ENCODE data around the gene ABITRAM.
A peak's percentile ranks its signal among the peaks of the same experiment; 100 is the strongest.

The ABITRAM gene

DNA sequence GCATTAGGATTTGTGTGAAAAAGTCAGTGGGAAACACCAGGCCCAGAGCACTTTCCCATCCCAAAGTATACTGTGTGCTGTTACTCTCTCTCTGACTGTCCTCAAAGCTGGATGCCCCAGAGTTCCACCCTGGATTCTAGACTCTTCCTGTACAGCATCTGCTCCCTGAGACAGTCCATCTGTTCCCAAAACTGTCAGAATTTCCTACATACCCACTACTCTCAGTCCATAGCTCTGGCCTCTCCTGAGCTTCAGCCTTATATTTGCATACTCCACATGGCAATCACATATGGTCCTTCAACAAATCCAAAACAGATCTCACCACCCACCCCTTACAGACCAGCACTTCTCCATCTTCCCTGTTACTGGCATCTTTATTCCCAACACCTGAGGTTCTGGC is 9.7 kb upstream of the ABITRAM start:
- TF ChIP-seq ZNF600 (tag by site-specific recombination; IDR thresholded peaks at IDR 0.05) = no peak
- no peak for TF ChIP-seq GFI1B (tag by site-specific recombination; IDR thresholded peaks at IDR 0.05)
- no peak for TF ChIP-seq ZNF596 (tag by site-specific recombination; IDR thresholded peaks at IDR 0.05)
- no peak for TF ChIP-seq KLF9 (tag by site-specific recombination; IDR thresholded peaks at IDR 0.05; ENCODE audit: low read depth)
- no peak for TF ChIP-seq ELK4 (IDR thresholded peaks at IDR 0.05; ENCODE audit: borderline replicate concordance, low read depth, low read length)
- ChIA-PET CTCF (interaction anchor here (0.6 kb wide), 1 partner anchor 33 kb away, joined by 3 read pairs; no protein-coding TSS in a partner anchor), POLR2A (no interaction called here)
- H3K4me1 ChIP-seq (ENCODE audit: control insufficient read depth, insufficient read depth, low read length) = no peaks in the 10 kb centered on the region
- H3K27ac ChIP-seq (ENCODE audit: extremely low read depth, low read depth, low read length) = no peak overlapping the region
- no peak overlapping the region for H3K4me3 ChIP-seq (ENCODE audit: low read depth, low read length)
- H3K36me3 ChIP-seq (ENCODE audit: control insufficient read depth in 2 of 2, insufficient read depth in 1 of 2, low read length in 2 of 2) = peaks cover 27 to 96% of the 10 kb centered on the region in 2 experiments
- no peaks in the 10 kb centered on the region for H3K9me3 ChIP-seq (ENCODE audit: control insufficient read depth, insufficient read depth, low read depth, low read length)

- H3K9me3 ChIP-seq (ENCODE audit: control insufficient read depth, insufficient read depth, low read depth, low read length) = no peaks in the 10 kb centered on the region
- no peak overlapping the region for H3K4me3 ChIP-seq (ENCODE audit: low read depth, low read length)
- POLR2A ChIA-PET = interaction anchor here (1.0 kb wide), 1 partner anchor 13 kb away, joined by 3 read pairs; no protein-coding TSS in a partner anchor
- TF ChIP-seq ZNF292 (tag by site-specific recombination; IDR thresholded peaks at IDR 0.05; ENCODE audit: borderline replicate concordance, low read depth) (no peak), ZFP3 (tag by site-specific recombination; IDR thresholded peaks at IDR 0.05; ENCODE audit: low read depth) (no peak), ZBTB17 (tag by site-specific recombination; IDR thresholded peaks at IDR 0.05) (no peak), ZNF175 (tag by site-specific recombination; IDR thresholded peaks at IDR 0.05) (no peak)
- TF ChIP-seq, protein P1, sequence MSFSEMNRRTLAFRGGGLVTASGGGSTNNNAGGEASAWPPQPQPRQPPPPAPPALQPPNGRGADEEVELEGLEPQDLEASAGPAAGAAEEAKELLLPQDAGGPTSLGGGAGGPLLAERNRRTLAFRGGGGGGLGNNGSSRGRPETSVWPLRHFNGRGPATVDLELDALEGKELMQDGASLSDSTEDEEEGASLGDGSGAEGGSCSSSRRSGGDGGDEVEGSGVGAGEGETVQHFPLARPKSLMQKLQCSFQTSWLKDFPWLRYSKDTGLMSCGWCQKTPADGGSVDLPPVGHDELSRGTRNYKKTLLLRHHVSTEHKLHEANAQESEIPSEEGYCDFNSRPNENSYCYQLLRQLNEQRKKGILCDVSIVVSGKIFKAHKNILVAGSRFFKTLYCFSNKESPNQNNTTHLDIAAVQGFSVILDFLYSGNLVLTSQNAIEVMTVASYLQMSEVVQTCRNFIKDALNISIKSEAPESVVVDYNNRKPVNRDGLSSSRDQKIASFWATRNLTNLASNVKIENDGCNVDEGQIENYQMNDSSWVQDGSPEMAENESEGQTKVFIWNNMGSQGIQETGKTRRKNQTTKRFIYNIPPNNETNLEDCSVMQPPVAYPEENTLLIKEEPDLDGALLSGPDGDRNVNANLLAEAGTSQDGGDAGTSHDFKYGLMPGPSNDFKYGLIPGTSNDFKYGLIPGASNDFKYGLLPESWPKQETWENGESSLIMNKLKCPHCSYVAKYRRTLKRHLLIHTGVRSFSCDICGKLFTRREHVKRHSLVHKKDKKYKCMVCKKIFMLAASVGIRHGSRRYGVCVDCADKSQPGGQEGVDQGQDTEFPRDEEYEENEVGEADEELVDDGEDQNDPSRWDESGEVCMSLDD (tag by site-specific recombination; IDR thresholded peaks at IDR 0.05) = no peak
- H3K36me3 ChIP-seq (ENCODE audit: control insufficient read depth in 2 of 2, insufficient read depth in 1 of 2, low read length in 2 of 2) = peaks cover 22 to 70% of the 10 kb centered on the region in 2 experiments
- CTCF ChIA-PET = interaction anchor here (0.6 to 1.0 kb wide), 3 partner anchors 26 to 571 kb away, joined by 3 to 5 read pairs (median 3); no protein-coding TSS in a partner anchor
- H3K4me1 ChIP-seq (ENCODE audit: control insufficient read depth, insufficient read depth, low read length) = no peaks in the 10 kb centered on the region
- no peak overlapping the region for H3K27ac ChIP-seq (ENCODE audit: extremely low read depth, low read depth, low read length)
Measured at GRCh38 chr9:108928386-108928785, 5.8 kb upstream of the ABITRAM start.

DNA sequence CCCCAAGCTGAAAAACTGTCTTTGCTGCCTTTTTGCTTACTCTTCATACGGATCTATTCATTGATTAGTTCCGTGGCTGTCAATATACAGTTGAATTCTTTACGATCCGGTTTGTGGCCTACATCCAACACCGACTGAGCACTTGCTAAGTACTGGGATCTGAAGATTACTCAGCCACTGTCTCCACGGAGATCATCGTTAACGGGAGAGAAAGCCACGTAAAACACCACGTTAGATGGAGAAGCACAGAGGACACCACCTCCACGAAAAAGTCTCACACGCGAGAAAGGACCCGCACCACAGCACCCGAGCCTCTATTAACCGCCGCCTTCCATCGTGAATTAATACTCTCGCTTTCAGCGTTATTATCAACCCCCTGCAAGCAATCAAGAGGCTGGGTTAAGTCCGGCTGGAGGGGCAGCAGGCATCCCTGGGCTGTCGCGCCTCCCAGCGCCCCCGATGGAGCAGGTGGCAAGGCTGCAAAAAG is 926 bp upstream of the ABITRAM start:
- ChIA-PET CTCF (interaction anchor here (0.7 kb wide), 1 partner anchor 641 kb away, joined by 3 read pairs; no protein-coding TSS in a partner anchor), POLR2A (no interaction called here)
- no peaks in the 10 kb centered on the region for H3K9me3 ChIP-seq (ENCODE audit: control insufficient read depth, insufficient read depth, low read depth, low read length)
- peaks cover 3 to 43% of the 10 kb centered on the region in 2 experiments; a peak in 2 of 3 replicates for H3K36me3 ChIP-seq (ENCODE audit: control insufficient read depth in 2 of 2, insufficient read depth in 1 of 2, low read length in 2 of 2)
- no peaks in the 10 kb centered on the region for H3K4me1 ChIP-seq (ENCODE audit: control insufficient read depth, insufficient read depth, low read length)
- TF ChIP-seq ZNF670 (tag by site-specific recombination; IDR thresholded peaks at IDR 0.05; ENCODE audit: low read depth) (no peak), ZNF335 (tag by site-specific recombination; conservative IDR thresholded peaks at IDR 0.05) (0 out of 2 replicates have a peak, but pooled peaks have one; percentile 35)
- peak overlapping the region; percentile 76 for H3K4me3 ChIP-seq (ENCODE audit: low read depth, low read length)
- peak overlapping the region; percentile 71 for H3K27ac ChIP-seq (ENCODE audit: extremely low read depth, low read depth, low read length)

GRCh38 chr9:108933718-108934322 is 380 bp upstream of the ABITRAM start, which contains the start of gene ELP1:
Gene ELP1 (minus strand): TSS chr9:108934124. CDS start chr9:108931146, 2,978 bp downstream.
- Histone ChIP-seq H3K4me1 (ENCODE audit: control insufficient read depth, insufficient read depth, low read length) (no peaks in the 10 kb centered on the region), H3K9me3 (ENCODE audit: control insufficient read depth, insufficient read depth, low read depth, low read length) (no peaks in the 10 kb centered on the region), H3K4me3 (ENCODE audit: low read depth, low read length) (peak within 1 kb of the TSS; percentile 76), H3K27ac (ENCODE audit: extremely low read depth, low read depth, low read length) (peak within 1 kb of the TSS; percentile 71), H3K36me3 (ENCODE audit: control insufficient read depth in 2 of 2, insufficient read depth in 1 of 2, low read length in 2 of 2) (peaks cover 3 to 41% of the 10 kb centered on the region in 2 experiments; a peak in 2 of 3 replicates)
- ChIA-PET POLR2A (interaction anchor here (0.5 to 1.2 kb wide), 2 partner anchors 9 to 22 kb away, joined by 3 to 4 read pairs; no protein-coding TSS in a partner anchor), CTCF (interaction anchor here (0.7 kb wide), 2 partner anchors 10 to 640 kb away, joined by 3 to 4 read pairs; no protein-coding TSS in a partner anchor)
- TF ChIP-seq ZBTB17 (tag by site-specific recombination; IDR thresholded peaks at IDR 0.05) = peak; percentile 60
- peak; percentile 59; the same call in 1 of the 2 replicates for TF ChIP-seq ZNF391 (tag by site-specific recombination; IDR thresholded peaks at IDR 0.05; ENCODE audit: borderline replicate concordance, low read depth)
- TF ChIP-seq, protein P2, sequence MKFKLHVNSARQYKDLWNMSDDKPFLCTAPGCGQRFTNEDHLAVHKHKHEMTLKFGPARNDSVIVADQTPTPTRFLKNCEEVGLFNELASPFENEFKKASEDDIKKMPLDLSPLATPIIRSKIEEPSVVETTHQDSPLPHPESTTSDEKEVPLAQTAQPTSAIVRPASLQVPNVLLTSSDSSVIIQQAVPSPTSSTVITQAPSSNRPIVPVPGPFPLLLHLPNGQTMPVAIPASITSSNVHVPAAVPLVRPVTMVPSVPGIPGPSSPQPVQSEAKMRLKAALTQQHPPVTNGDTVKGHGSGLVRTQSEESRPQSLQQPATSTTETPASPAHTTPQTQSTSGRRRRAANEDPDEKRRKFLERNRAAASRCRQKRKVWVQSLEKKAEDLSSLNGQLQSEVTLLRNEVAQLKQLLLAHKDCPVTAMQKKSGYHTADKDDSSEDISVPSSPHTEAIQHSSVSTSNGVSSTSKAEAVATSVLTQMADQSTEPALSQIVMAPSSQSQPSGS (tag by site-specific recombination; IDR thresholded peaks at IDR 0.05; ENCODE audit: low read depth) = peak; percentile 98
- TF ChIP-seq ZNF202 (tag by site-specific recombination; IDR thresholded peaks at IDR 0.05; ENCODE audit: borderline replicate concordance) = no peak
- no peak for TF ChIP-seq ZNF19 (tag by site-specific recombination; IDR thresholded peaks at IDR 0.05; ENCODE audit: low read depth)
- TF ChIP-seq ZNF670 (tag by site-specific recombination; IDR thresholded peaks at IDR 0.05; ENCODE audit: low read depth) = no peak
- TF ChIP-seq ZNF768 (tag by site-specific recombination; IDR thresholded peaks at IDR 0.05) = no peak
- TF ChIP-seq ZBTB20 (tag by site-specific recombination; IDR thresholded peaks at IDR 0.05) = peak; percentile 37; the same call in 1 of the 2 replicates
- TF ChIP-seq KLF7 (tag by site-specific recombination; IDR thresholded peaks at IDR 0.05; ENCODE audit: borderline replicate concordance) = no peak
- peak; percentile 79 for TF ChIP-seq KLF16 (tag by site-specific recombination; IDR thresholded peaks at IDR 0.05)
- peak; percentile 70 for TF ChIP-seq ZNF561 (tag by site-specific recombination; IDR thresholded peaks at IDR 0.05; ENCODE audit: borderline replicate concordance)
- TF ChIP-seq SCRT2 (tag by site-specific recombination; IDR thresholded peaks at IDR 0.05) = no peak

Data from HEK293 (cell line).